Hepatic stellate cell (primary cell): ENCODE data around the gene ZNF507.

Experiments
- DNase-seq: peaks from one replicate; pipeline ENCODE4 v3.0.0; 2011; ENCODE audit warnings: low spot score

The ZNF507 gene

GRCh38 chr19:32345261-32346207 lies at the start of gene ZNF507:
ZNF507 (plus strand) TSS chr19:32345610; CDS start chr19:32352831, 7,221 bp downstream.
- DNase-seq: peak; percentile 95

GRCh38 chr19:32296694-32297093 lies 48.7 kb upstream of the ZNF507 start:
- no peak for DNase-seq

GRCh38 chr19:32302778-32303177 lies 42.6 kb upstream of the ZNF507 start:
- no peak for DNase-seq

GRCh38 chr19:32303193-32303592 lies 42.2 kb upstream of the ZNF507 start:
- no peak for DNase-seq

- DNase-seq: no peak
Measured at GRCh38 chr19:32307591-32307990, 37.8 kb upstream of the ZNF507 start.

GRCh38 chr19:32308431-32309077 lies 36.9 kb upstream of the ZNF507 start:
- no peak for DNase-seq

- no peak for DNase-seq
Measured at GRCh38 chr19:32309711-32310390, 35.6 kb upstream of the ZNF507 start.

GRCh38 chr19:32311371-32311770 lies 34.0 kb upstream of the ZNF507 start:
- DNase-seq: no peak

- DNase-seq: no peak
Measured at GRCh38 chr19:32313569-32314265, 31.7 kb upstream of the ZNF507 start.

- DNase-seq: no peak
Measured at GRCh38 chr19:32316034-32316433, 29.4 kb upstream of the ZNF507 start.

GRCh38 chr19:32317086-32317485 lies 28.3 kb upstream of the ZNF507 start:
- no peak for DNase-seq

- DNase-seq: peak; percentile 30
Measured at GRCh38 chr19:32318884-32319520, 26.4 kb upstream of the ZNF507 start.

GRCh38 chr19:32322541-32322940 lies 22.9 kb upstream of the ZNF507 start:
- DNase-seq: no peak

GRCh38 chr19:32324631-32325285 lies 20.7 kb upstream of the ZNF507 start:
- DNase-seq: no peak

- no peak for DNase-seq
Measured at GRCh38 chr19:32330213-32330857, 15.1 kb upstream of the ZNF507 start.

- DNase-seq: no peak
Measured at GRCh38 chr19:32333227-32333626, 12.2 kb upstream of the ZNF507 start.

GRCh38 chr19:32336259-32337083 lies 8.9 kb upstream of the ZNF507 start:
- peak; percentile 59 for DNase-seq

- no peak for DNase-seq
Measured at GRCh38 chr19:32337084-32337808, 8.2 kb upstream of the ZNF507 start.

- DNase-seq: no peak
Measured at GRCh38 chr19:32339423-32339822, 6.0 kb upstream of the ZNF507 start.
